ENCODE measurements around the gene ZNF470. TPM values are rescaled to one million over a fixed set of nuclear protein-coding genes. Genes with fewer than 3 reads are reported as not detected.
A peak's percentile ranks its signal among the peaks of the same experiment; 100 is the strongest.

Gene ZNF470
- 4.7 TPM in 2 replicates for total RNA-seq

DNA sequence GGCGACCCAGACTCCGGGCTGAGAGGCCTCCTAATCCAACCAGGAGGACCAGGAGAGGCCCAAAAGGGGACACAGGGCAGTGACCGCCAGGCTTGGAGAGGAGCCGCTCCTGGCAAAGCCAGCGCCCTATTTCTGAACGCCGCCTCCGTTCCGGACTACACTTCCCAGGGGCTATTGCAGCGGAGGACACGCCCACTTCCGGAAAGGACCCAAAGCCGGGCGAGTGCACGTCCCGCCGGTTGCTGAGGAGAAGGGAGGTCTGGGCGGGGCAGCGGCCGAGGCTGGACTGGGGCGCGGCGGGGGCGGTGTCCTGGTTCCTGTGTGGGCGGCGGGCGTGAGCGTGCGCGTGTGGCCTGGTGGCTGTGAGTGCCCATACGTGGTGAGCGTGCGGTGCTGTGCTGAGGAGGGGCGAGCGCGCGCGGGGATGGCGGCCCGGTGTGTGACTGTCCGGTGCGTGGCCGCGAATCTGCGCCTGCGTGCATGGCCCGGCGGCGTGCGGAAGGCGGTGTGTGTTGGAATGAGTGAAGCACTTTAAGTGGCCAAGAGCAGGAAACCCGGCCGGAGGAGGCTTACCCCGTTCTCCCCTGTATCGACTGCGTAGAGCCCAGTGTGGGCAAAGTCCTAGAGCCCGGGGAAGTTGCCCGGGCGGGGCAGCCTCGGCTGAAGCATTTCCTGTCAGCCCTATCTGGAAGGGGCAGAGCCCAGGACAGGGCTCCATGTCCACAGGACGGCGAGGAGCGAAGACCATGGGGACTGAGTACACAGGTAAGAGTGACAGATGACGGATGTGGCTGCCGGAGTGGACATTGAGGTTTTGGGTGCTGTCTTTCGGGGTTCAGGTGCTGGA, at the start of gene ZNF470:
TSS of gene ZNF470 (plus strand) at position 195 of the 847 bp plus-strand sequence. CDS start 2,844 bp downstream, outside the sequence.
- Histone ChIP-seq H3K4me2 (ENCODE audit: insufficient read depth, low read length) (peak within 1 kb of the TSS; percentile 90), H2AFZ (ENCODE audit: low read length) (peak within 1 kb of the TSS; percentile 100), H3K4me3 (ENCODE audit: insufficient read depth, low read length) (peak within 1 kb of the TSS; percentile 98), H3K79me2 (ENCODE audit: insufficient read depth, low read length) (peaks cover 11% of the 10 kb centered on the region), H3K36me3 (ENCODE audit: insufficient read depth, low read length) (peaks cover 25% of the 10 kb centered on the region), H3K27me3 (ENCODE audit: insufficient read depth, low read length) (no peaks in the 10 kb centered on the region), H3K9me3 (ENCODE audit: low read depth, low read length) (peaks cover 12% of the 10 kb centered on the region), H3K4me1 (ENCODE audit: insufficient read depth, low read length) (peaks cover 6% of the 10 kb centered on the region), H4K20me1 (ENCODE audit: insufficient read depth, low read length) (no peaks in the 10 kb centered on the region), H3K27ac (ENCODE audit: low read depth, low read length) (peak within 1 kb of the TSS; percentile 65)
- TF ChIP-seq, protein P1, sequence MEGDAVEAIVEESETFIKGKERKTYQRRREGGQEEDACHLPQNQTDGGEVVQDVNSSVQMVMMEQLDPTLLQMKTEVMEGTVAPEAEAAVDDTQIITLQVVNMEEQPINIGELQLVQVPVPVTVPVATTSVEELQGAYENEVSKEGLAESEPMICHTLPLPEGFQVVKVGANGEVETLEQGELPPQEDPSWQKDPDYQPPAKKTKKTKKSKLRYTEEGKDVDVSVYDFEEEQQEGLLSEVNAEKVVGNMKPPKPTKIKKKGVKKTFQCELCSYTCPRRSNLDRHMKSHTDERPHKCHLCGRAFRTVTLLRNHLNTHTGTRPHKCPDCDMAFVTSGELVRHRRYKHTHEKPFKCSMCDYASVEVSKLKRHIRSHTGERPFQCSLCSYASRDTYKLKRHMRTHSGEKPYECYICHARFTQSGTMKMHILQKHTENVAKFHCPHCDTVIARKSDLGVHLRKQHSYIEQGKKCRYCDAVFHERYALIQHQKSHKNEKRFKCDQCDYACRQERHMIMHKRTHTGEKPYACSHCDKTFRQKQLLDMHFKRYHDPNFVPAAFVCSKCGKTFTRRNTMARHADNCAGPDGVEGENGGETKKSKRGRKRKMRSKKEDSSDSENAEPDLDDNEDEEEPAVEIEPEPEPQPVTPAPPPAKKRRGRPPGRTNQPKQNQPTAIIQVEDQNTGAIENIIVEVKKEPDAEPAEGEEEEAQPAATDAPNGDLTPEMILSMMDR (IDR thresholded peaks at IDR 0.05; ENCODE audit: extremely low read depth, low read depth, low read length), result no peak
- peak; percentile 98 for DNase-seq (ENCODE audit: insufficient read length, low spot score, missing footprints)

DNA sequence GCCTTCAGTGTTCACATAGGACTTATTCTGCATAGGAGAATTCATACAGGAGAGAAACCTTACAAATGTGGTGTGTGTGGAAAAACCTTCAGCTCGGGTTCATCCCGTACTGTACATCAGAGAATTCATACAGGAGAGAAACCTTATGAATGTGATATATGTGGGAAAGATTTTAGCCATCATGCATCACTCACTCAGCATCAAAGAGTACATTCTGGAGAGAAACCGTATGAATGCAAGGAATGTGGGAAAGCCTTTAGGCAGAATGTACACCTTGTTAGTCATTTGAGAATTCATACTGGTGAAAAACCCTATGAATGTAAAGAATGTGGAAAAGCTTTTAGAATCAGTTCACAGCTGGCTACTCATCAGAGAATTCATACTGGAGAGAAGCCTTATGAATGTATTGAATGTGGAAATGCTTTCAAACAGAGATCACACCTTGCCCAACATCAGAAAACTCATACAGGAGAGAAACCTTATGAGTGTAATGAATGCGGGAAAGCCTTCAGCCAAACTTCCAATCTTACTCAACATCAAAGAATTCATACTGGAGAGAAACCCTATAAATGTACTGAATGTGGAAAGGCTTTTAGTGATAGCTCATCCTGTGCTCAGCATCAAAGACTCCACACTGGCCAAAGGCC, 41.9 kb upstream of the ZNF470 start:
- Histone ChIP-seq H4K20me1 (ENCODE audit: insufficient read depth, low read length) (no peaks in the 10 kb centered on the region), H3K9me3 (ENCODE audit: low read depth, low read length) (peaks cover 40% of the 10 kb centered on the region)
- TF ChIP-seq, protein P1 (IDR thresholded peaks at IDR 0.05; ENCODE audit: extremely low read depth, low read depth, low read length), result no peak

DNA sequence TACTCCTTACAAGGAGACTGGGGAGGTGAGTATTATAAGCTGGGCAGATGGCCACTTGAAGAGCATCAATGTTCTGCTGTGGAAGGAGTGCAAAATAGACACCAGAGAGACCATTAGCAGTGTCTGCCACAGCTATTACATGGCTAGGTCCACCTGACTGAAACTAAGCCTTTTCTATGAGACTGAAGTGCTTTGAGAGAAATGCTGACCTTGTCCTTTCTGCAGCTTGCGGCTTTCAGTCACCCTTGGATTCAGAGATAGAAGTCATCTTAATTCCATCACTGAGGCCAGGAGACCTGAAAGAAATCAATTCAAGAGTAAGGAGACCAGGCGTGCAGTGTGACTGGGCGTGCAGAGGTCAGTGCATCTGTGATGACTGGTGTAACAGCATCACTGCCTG, 29.8 kb upstream of the ZNF470 start:
- Histone ChIP-seq H3K4me2 (ENCODE audit: insufficient read depth, low read length) (peak overlapping the region; percentile 92), H3K79me2 (ENCODE audit: insufficient read depth, low read length) (no peaks in the 10 kb centered on the region), H2AFZ (ENCODE audit: low read length) (peak overlapping the region; percentile 99), H3K36me3 (ENCODE audit: insufficient read depth, low read length) (peaks cover 5% of the 10 kb centered on the region), H4K20me1 (ENCODE audit: insufficient read depth, low read length) (no peaks in the 10 kb centered on the region), H3K27ac (ENCODE audit: low read depth, low read length) (no peak overlapping the region), H3K4me3 (ENCODE audit: insufficient read depth, low read length) (peak overlapping the region; percentile 99), H3K27me3 (ENCODE audit: insufficient read depth, low read length) (no peaks in the 10 kb centered on the region), H3K9me3 (ENCODE audit: low read depth, low read length) (peaks cover 6% of the 10 kb centered on the region), H3K4me1 (ENCODE audit: insufficient read depth, low read length) (peaks cover 13% of the 10 kb centered on the region)
- TF ChIP-seq, protein P1 (IDR thresholded peaks at IDR 0.05; ENCODE audit: extremely low read depth, low read depth, low read length), result no peak
- no peak for DNase-seq (ENCODE audit: insufficient read length, low spot score, missing footprints)

More for the DNA sequence above, 41.9 kb upstream of the ZNF470 start:
- no peak for DNase-seq (ENCODE audit: insufficient read length, low spot score, missing footprints)
- H3K4me3 ChIP-seq (ENCODE audit: insufficient read depth, low read length), result no peak overlapping the region
- H2AFZ ChIP-seq (ENCODE audit: low read length), result no peak overlapping the region
- no peaks in the 10 kb centered on the region for H3K79me2 ChIP-seq (ENCODE audit: insufficient read depth, low read length)
- no peaks in the 10 kb centered on the region for H3K36me3 ChIP-seq (ENCODE audit: insufficient read depth, low read length)
- no peaks in the 10 kb centered on the region for H3K27me3 ChIP-seq (ENCODE audit: insufficient read depth, low read length)
- no peak overlapping the region for H3K27ac ChIP-seq (ENCODE audit: low read depth, low read length)
- H3K4me1 ChIP-seq (ENCODE audit: insufficient read depth, low read length), result no peaks in the 10 kb centered on the region
- no peak overlapping the region for H3K4me2 ChIP-seq (ENCODE audit: insufficient read depth, low read length)

DNA sequence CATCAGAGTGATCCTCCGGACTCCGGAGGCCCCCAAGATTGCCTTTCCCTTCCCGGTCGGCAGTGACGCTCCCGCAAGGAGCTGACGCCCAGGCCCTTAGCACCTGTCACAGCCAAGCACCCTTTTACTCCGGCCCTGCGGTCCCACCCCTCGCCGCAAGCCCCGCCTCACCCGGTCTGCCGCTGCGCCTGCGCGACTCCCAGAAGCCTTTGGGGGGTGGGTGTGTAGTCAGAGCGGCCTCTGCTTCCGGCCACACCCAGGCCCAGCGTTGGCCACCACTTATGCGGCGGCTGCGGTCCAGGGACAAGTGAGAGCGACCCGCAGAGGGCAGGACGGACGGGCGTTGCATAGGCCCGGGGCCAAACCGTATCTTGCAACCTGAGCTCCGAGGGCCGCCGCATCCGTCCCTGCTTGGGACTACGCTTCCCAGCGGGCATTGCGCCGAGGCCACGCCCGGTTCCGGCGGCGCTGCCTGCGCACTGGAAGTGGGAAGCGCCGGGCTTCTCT, 29.0 kb upstream of the ZNF470 start:
- Histone ChIP-seq H3K4me1 (ENCODE audit: insufficient read depth, low read length) (peaks cover 13% of the 10 kb centered on the region), H3K79me2 (ENCODE audit: insufficient read depth, low read length) (no peaks in the 10 kb centered on the region), H3K27me3 (ENCODE audit: insufficient read depth, low read length) (no peaks in the 10 kb centered on the region), H3K36me3 (ENCODE audit: insufficient read depth, low read length) (peaks cover 9% of the 10 kb centered on the region), H3K4me2 (ENCODE audit: insufficient read depth, low read length) (peak overlapping the region; percentile 92), H2AFZ (ENCODE audit: low read length) (peak overlapping the region; percentile 99), H4K20me1 (ENCODE audit: insufficient read depth, low read length) (no peaks in the 10 kb centered on the region), H3K27ac (ENCODE audit: low read depth, low read length) (peak overlapping the region; percentile 45), H3K9me3 (ENCODE audit: low read depth, low read length) (peaks cover 6% of the 10 kb centered on the region), H3K4me3 (ENCODE audit: insufficient read depth, low read length) (peak overlapping the region; percentile 99)
- TF ChIP-seq, protein P1 (IDR thresholded peaks at IDR 0.05; ENCODE audit: extremely low read depth, low read depth, low read length), result no peak
- DNase-seq (ENCODE audit: insufficient read length, low spot score, missing footprints), result peak; percentile 99
